GM18511 (cell line): ENCODE data around the gene IWS1.
"Not testable (repeated sequence)": the region's sequence is repeated elsewhere in the genome, so short reads cannot be mapped to it uniquely, and the experiment has no call there.

Source experiments
- ATAC-seq: cut with Tn5 transposase; IDR thresholded peaks from one replicate; pipeline ENCODE4 v1.9.1; 2021; ENCODE audit warnings: mild to moderate bottlenecking, moderate library complexity; ENCODE audit not compliant: unreplicated experiment

The IWS1 gene

DNA sequence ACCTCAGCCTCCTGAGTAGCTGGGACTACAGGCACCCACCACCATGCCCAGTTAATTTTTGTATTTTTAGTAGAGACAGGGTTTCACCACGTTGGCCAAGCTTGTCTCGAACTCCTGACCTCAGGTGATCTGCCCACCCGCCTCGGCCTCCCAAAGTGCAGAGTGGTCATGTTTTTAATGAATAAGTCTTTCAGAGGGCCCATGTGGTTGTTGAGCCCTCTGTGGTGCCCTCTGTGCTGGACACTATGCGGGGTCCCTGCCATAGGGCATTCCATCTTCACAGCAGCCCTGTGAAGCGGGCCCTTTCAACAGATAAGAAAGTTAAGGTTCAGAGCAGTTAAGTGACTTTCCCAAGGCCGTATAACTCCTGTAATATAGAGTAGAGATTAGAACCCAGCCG is 35.1 kb upstream of the IWS1 start:
- ATAC-seq: no peak

DNA sequence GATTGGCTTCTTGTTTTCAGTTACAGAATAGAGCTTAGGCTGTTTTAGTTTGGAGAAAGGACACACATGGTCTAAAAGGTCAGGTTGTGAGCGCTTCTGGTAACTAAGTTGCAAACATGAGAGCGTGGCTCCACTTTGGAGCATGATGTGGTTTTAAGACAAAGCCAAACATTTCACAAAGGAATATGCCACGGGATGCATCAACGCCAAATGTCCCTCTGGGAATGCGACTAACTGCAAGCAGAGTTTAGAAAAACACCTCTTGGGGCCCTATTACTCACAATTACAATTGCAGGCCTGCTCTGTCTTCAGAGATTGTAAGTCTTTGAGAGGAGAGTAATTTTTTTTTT is 34.6 kb upstream of the IWS1 start:
- no peak for ATAC-seq

DNA sequence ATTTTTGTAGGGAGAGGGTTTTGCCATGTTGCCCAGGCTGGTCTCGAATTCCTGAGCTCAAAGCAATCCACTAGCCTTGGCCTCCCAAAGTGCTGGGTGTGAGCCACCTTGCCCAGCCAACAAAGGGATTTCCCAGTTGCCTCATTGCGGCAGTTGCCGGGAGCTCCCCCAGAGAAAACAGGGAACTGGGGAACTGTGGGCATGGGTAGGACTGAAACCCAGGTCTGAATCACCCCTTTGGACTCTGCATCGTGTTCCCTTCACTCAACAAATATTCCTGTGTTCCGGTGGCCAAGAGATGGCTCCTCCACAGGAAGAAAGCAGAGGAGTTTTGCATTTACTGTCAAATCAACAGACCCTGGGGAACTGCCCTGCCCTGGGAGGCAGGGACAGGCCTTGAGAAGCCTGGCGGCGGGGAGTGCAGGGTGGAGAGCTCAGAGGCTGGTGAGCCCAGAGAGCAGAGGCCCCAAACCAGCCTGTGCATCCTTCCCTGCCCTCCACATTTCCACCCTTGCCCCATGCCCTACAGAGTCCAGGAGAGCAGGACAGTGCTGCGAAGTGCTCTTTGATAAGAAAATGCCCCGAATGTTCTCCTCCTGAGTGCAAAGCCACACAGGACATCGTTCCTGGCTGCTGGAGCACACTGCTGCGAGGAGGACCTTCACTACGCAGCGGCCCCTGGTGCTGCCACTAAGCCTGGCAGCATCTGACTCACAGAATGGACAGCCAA is 34.1 kb upstream of the IWS1 start:
- ATAC-seq: no peak

DNA sequence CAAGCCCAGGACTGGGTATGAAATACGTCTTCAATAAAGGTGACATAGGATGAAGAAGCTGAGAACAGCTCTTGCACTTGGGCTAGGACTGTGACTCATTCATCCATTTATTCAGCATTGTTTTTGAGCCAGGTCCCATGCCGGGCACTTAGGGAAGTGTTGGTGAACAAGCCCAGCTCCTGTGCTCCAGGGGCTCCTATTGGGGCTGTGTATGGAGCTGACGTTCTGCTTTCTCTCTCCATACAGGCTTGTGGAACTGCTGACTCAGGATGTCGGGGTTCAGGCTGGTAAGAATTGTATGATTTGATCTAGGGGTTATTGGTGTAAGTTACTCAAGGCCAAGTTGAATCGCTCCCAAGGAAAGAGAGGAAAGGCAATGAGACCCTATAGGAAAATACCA is 33.2 kb upstream of the IWS1 start:
- no peak for ATAC-seq

DNA sequence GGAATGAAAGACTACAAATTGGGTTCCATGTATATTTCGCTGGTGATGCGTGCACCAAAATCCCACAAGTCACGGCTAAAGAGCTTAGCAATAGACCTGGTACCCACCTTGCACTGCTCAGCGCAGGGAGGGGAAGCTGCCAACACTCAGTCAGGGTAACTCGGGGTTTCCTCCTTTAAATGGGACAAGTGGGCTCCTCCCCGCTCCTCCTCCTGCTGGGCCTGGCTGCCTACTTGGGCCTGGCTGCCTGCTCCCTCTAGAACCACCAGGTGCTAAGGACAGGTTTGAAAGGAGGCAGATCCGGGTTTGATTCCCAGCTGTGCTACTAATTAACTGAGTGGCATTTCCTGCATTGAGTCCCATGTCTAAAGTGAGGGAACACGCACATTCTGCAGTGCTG is 32.6 kb upstream of the IWS1 start:
- ATAC-seq: no peak

DNA sequence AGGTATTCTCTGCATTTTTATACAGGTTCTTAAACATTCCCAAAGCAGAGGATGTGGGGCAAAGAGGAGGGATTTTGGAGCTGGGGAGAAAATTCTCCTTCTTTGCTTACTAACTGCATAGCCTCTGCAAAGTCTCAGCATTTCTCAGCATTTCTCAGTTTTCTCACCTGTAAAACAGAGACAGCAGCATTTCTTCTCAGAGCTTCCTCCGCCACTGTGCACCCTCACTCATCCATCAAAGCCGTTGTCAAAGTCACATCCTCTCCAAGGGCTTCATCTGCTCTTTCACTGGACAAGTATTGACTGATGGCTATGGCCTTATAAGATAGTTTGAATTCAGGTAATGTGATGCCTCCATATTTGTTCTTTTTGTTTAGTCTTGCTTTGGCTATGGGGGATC is 26.6 kb upstream of the IWS1 start:
- ATAC-seq: no peak

DNA sequence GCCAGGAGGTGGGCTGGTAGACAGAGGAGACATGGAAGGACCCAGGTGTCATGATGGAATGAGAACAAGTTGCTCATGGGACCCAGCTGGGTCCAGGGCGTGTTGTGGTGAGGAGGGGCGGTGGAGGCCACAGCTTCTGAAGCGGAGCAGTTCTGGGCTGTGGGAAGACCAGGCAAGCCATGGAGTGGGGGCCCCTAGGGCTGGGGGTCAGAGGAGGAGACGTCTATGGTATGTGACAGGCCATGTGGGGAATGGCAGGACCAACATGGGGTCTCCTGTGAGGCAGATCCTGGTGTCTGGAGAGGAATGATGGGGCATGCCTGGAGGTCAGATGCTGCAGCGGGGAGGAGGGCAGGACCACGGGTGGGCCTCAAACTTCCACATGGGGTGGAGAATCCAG is 26.0 kb upstream of the IWS1 start:
- no peak for ATAC-seq

DNA sequence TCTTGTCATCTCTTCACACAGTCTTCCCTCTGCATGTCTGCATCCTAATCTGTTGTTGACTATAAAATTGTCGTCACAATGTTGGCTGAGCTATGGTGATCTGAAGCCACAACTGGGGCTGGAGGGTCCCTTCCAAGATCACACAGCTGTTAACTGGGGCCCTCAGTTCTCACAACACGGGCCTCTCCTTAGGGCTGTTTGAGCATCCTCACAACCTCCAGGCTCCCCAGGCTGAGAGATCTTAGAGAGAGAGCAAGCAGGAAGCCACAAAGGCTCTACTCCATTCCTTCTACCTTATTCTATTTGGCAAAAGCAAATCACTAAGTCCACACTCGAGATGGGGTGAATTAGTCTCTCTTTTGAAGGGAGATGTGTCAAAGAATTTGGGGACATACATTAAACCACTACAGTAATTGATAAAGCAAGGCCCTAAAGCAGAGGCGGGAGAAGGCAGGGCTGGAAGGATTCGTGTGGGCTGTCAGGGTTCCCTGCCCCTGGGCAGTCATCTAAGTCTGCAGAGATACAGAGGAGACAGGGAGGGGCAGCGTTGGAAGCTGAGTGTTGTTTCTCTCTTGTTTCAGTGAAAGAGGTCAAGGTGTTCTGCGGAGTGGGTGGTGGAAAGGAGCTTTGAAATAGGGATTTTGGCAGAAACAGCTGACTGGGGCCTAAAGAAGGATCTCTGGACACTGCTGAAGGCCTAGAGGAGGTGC is 25.1 kb upstream of the IWS1 start:
- no peak for ATAC-seq

DNA sequence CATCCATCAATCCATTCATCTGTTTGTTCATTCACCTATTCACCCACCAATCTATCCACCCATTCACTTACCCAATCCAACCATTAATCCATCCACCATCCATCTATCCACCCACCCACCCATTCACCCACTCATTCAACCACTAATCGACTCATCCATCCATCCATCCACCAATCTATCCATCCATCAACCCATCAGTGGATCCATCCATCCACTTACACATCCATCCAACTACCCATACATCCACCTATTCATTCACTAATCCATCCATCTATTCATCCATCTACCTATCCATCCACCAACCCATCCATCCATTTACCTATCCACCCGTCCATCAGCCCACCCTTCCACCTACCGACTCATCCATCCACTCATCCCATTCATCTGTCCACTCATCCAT is 20.5 kb upstream of the IWS1 start:
- ATAC-seq: no peak

DNA sequence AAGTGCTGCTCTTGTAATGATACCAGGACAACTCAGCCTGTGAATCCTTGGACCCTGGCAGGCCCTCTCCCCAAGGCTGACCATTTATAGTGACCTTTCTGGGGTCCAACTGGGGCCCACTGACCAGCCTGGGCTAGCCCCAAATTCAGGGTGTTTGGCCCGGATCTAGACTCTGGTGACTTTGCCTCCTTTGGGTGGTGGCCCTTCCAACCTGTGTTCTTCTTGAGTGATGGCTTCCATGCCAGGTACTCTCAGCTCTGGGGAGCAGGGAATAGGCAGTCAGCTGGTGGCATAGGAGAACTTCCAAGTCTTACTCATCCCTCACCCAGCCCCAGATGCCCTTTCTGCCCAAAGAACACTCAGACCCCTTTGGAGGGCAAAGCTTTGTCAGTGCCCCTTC is 19.5 kb upstream of the IWS1 start:
- ATAC-seq: no peak

DNA sequence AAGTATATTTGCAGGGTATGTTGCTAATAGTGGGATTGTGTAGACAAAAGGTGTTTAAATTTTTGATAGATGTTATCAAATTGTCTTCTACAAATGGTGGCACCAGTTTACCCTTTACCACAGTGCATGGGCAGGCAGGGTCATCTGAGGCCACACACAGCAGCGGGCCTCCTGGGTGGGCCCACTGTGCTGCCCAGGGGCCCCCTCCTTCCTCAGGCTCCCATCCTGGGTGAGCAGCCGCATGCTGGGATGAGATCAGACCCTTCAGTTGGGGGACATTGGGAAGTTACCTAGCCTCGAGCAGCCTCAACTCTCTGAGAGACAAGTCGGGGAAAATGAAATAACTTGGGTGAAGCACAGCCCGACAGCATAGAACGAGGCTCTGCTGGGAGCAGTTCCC is 18.9 kb upstream of the IWS1 start:
- ATAC-seq: no peak

DNA sequence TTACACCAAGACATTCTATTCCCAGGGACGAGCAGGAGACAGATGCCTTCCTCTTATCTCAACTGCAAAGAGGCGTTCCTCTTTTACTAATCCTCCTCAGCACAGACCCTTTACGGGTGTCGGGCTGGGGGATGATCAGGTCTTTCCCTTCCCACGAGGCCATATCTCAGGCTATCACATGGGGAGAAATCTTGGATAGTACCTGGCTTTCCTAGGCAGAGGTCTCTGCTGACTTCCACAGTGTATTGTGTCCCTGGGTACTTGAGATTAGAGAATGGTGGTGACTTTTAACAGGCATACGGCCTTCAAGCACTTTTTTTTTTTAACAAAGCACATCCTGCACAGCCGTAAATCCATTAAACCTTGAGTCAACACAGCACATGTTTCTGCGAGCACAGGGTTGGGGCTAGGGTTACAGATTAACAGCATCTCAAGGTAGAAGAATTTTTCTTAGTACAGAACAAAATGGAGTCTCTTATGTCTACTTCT is 16.8 kb upstream of the IWS1 start:
- not testable (repeated sequence) for ATAC-seq

DNA sequence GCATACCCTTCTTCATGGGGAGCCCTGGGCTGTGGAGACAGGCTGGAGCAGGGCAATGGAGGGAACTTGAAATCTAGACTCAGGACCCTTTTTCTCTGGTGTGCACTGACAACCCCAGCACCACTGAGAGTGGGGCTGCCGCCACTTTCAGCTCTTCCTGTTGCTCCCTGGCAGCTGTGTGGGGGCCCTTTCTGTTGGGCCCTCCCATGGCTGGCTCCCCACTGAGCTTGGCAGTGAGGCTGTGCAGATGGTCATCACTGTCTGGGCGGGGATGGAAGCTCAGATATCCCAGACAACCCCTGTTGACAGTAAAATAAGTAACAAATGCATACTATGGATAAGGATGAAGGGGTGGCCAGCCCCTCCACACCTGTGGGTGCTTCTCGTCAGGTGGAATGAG is 15.9 kb upstream of the IWS1 start:
- ATAC-seq: no peak

DNA sequence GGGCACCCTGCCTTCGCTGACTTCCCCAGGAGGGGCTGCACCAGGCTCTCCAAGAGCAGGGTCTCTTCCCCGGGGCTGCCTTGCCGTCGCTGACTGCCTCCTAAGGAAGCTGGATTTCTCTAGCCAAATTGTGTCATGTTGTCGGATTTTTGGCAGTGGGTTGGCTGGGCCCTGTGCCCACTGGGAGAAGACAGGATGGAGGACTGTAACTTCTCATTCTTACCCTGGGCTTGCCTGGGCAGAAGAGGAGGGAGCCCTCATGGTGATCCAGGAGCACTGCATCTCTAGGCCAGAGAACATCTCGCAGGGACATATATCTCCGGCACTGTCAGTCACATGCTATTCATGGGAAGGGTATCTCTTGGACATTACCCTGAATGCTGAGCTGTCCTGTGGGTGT is 15.5 kb upstream of the IWS1 start:
- ATAC-seq: no peak

DNA sequence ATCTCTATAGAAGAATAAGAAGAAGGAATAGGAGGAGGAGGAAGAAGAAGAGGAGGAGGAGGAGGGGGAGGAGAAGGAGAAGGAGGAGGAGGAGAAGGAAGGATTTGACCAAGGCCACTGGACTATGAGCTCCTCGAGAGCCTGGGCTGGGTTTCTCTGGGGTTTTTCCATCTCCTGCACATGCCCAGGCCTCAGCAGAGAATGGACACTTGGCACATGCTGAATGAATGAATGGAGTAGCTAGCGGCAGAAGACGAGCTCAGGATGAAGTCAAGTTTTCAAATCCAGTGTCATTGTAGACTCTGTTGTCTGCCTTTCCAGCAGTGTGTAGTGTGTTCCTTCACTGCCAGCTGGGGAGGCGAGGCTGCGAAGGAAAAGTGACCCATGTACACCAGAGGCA is 11.4 kb upstream of the IWS1 start:
- ATAC-seq: no peak

DNA sequence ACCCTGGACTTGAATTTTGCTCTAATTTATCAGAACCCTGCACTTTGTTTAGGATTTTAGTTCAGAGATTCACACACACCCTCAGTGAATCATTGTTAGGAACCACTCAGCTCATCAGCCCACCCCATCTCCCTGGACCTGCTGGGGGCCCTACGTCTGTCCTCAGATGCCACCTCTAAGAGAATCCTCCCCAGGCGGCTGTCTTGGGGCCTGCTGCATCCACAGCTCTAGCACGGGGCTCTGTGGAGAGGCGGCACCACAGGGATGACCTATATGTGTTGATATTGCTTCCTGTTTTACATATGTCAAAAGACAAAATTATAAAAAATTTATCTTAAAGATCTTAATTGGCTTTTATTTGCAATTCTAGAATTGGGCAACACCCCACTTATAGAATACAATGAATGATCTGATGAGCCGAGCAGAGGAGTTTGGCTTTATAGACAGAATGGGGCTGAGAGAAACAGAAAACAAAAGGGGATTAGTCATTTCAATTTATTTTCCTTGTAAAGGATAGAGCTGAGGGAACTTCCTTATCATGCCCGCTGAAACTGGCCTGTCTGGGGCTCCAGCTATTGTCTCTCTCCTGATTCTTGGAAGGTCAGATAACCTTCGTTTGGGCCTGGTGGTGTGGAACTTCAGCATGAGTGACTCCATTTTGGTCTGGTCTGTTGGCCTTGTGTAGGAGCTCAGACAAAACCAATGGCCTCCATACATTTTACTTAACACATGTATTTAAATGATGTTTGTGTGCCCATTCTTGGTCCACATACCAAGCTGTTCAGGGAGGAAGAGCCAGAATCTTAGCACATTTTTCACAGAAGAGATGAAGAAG is 10.6 kb upstream of the IWS1 start:
- no peak for ATAC-seq

DNA sequence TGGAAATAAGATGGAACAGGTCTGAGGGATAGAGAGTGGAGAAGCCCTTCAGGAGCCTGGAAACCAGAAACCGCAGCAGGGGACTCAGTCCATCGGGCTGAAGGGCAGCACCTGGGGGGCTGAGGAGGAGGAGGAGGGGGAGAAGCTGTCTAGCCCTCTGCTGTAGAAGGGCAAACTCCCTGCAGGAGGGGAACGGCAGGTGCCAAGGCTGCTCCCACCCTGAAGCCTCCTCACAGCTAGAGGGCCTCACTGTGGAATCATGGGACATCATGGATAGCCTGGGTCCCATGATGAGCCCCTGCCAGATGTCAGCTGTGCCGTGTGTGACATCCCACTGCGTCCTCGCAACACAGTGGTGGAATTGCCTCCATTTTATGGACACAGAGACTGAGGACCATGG is 9.6 kb upstream of the IWS1 start:
- ATAC-seq: no peak

DNA sequence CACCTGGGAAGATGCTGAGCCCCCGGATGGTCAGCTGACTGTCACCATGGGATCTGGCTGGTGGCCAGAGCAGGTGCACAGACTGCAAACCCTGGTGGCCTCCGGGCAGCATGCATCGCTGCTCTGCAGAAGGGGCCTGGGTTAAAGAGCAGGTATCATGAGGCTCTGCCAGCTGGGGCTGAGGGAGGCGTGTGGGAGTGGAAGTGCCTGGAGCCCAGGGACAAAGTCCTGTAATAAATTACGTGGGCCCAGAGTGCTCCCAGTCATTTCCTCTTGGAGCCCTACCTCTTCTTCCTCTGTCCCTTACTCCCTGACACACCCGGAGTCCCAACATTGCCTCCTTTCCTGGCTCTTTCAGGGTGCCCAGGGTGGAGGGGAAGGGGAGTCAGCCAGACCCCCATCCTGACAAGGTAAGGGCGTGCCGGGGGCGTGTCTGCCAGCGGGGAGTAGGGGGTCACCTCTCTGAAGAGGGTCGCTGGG is 9.2 kb upstream of the IWS1 start, which contains the start of gene MYO7B:
Gene MYO7B, plus strand, starts transcription at position 262 of the 480 bp plus-strand sequence. CDS start 24,040 bp downstream, outside the sequence.
- ATAC-seq: no peak

DNA sequence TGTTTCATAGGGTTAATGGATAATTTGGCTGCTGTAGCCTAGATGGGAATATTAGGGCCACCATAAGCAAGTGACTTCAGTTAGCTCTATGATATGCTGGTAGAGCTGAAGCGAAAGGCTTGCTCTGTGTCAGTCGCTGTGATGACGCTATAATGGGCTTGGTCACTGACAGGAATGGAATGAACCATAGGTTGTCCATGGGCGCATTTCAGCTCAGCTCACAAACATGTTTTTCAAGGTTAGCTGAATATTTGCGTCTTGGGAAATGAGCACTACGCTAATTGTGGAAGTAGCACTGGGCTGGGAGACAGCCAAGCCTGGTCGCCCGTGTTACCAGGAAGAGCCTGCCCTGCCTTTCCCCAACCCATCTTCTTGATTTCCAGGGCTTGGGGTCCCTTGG is 6.0 kb upstream of the IWS1 start:
- no peak for ATAC-seq

DNA sequence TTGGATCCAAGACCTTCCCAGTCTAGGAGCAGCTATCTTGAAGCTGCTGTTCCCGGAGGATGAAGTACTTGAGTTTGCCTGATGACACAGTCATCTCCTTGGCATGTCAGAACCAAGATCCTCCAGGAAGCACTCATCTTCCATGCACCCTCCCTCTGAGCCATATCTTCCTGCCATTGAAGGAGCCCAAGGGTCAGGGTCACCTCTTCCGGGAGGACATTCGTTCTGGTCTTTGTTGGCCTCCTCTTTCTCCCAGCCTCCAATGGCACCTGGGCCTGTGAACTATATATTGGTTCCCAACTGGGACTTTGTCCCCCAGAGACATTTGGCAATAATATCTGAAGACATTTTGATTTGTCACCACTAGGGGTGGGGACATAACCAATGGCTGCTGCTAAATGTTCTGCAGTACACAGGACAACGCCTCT is 4.9 kb upstream of the IWS1 start:
- ATAC-seq: no peak
